ENCODE results near the gene NMBR.
"Not testable (repeated sequence)": the region's sequence is repeated elsewhere in the genome, so short reads cannot be mapped to it uniquely, and the experiment has no call there.

The NMBR gene

DNA sequence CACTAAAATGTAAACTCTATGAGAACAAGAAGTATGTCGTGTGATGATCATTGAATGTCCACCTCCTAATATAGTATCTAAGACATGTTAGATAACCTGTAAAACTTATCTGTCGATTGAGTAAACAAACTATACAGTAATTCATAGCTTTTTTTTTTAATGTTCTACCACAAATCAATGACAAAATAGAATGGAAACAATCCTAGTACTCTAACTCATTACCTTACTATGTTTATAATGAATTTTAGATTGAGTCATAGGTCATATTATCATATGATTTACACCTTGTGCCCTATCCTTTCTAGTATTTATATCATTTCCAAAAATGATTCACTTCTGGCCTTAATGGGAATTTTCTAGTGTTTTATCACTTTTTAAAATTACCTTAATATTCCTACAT is 6.3 kb upstream of the NMBR start:
- Histone ChIP-seq H3K4me3 (ENCODE audit: low read depth, low read length) (no peak overlapping the region), H3K27me3 (ENCODE audit: insufficient read depth, low read depth, severe bottlenecking) (no peaks in the 10 kb centered on the region), H3K27ac (no peak overlapping the region), H3K9me3 (ENCODE audit: severe bottlenecking) (no peaks in the 10 kb centered on the region), H3K36me3 (peaks cover 5% of the 10 kb centered on the region)
- TF ChIP-seq, protein P1, sequence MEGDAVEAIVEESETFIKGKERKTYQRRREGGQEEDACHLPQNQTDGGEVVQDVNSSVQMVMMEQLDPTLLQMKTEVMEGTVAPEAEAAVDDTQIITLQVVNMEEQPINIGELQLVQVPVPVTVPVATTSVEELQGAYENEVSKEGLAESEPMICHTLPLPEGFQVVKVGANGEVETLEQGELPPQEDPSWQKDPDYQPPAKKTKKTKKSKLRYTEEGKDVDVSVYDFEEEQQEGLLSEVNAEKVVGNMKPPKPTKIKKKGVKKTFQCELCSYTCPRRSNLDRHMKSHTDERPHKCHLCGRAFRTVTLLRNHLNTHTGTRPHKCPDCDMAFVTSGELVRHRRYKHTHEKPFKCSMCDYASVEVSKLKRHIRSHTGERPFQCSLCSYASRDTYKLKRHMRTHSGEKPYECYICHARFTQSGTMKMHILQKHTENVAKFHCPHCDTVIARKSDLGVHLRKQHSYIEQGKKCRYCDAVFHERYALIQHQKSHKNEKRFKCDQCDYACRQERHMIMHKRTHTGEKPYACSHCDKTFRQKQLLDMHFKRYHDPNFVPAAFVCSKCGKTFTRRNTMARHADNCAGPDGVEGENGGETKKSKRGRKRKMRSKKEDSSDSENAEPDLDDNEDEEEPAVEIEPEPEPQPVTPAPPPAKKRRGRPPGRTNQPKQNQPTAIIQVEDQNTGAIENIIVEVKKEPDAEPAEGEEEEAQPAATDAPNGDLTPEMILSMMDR (IDR thresholded peaks at IDR 0.05; ENCODE audit: low read depth, low read length) = no peak
- no peak for DNase-seq

DNA sequence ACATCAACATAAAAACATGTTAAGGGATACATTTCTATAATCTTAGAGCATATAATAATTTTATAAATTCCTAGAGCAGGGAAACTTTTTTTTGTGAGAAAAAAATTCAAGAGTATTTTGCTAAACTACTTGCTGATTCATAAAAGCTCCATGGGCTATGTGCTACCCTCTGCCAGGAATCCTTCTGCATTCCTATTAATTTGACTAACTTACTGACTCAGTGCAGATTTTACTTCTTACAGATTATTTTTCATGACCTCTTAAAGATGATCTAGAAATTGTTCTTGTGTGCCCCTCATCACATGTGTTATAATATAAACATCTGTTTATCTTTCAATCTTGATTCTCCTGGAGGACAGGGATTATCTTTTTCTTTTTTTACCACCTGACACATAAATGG is 5.8 kb upstream of the NMBR start:
- no peaks in the 10 kb centered on the region for H3K27me3 ChIP-seq (ENCODE audit: insufficient read depth, low read depth, severe bottlenecking)
- H3K9me3 ChIP-seq (ENCODE audit: severe bottlenecking) = no peaks in the 10 kb centered on the region
- H3K36me3 ChIP-seq = peaks cover 5% of the 10 kb centered on the region
- no peak for DNase-seq
- TF ChIP-seq, protein P1 (IDR thresholded peaks at IDR 0.05; ENCODE audit: low read depth, low read length) = no peak
- H3K27ac ChIP-seq = no peak overlapping the region
- H3K4me3 ChIP-seq (ENCODE audit: low read depth, low read length) = no peak overlapping the region

DNA sequence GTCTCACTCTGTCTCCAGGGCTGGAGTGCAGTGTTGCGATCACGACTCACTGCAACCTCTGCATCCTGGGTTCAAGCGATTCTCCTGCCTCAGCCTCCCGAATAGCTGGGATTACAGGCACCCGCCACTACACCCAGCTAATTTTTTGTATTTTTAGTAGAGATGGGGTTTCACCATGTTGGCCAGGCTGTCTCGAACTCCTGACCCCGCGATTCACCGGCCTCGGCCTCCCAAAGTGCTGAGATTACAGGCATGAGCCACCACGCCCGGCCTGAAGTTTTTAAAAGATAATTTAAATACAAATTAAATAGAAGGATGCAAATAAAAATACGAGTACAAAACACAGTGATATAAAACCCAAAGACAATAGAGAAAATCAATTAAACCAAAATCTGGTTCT is 5.4 kb downstream of the NMBR start:
- H3K4me3 ChIP-seq (ENCODE audit: low read depth, low read length); H3K27ac ChIP-seq; H3K27me3 ChIP-seq (ENCODE audit: insufficient read depth, low read depth, severe bottlenecking); DNase-seq; H3K9me3 ChIP-seq (ENCODE audit: severe bottlenecking); H3K36me3 ChIP-seq: not testable (repeated sequence)

DNA sequence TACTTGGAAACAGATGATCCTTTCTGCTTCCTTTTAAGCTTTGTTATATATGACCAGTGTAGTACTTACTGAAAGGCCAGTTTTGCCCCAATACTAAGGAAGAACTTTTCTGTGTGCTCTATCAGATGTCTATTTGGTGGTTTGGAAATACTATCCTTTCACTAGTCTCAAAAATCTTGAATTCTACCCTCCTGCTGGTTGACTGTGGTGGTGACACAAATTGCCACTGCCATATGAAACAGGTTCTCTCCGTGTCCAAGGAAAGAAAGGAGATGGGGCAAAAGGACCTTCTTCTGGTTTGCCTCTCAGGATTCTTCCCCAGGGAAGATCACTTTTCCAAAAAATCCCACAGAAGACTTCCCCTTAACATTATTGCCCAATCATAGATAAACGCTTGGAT is 8.0 kb downstream of the NMBR start:
- no peaks in the 10 kb centered on the region for H3K36me3 ChIP-seq
- H3K27ac ChIP-seq = no peak overlapping the region
- no peak overlapping the region for H3K4me3 ChIP-seq (ENCODE audit: low read depth, low read length)
- TF ChIP-seq, protein P1 (IDR thresholded peaks at IDR 0.05; ENCODE audit: low read depth, low read length) = no peak
- DNase-seq = no peak
- no peaks in the 10 kb centered on the region for H3K9me3 ChIP-seq (ENCODE audit: severe bottlenecking)
- no peaks in the 10 kb centered on the region for H3K27me3 ChIP-seq (ENCODE audit: insufficient read depth, low read depth, severe bottlenecking)

DNA sequence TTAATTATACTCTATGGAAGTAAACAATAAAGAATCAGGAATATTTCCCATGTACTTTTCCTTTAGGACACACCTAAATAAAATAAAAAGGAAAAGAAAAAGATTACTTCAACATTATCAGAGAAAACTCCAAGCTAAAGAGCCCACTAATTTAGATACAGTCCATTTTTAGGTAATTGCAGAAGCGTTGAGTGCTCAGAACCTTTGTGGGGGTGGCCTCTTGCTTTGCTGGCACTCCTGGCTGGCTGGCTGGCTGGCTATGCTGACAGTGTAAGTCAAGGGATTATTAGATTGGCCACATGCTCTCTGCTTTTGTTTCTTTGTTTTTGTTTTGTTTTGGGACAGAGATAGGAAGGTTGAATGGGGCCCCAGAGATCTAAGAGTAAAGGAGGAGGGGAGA is 14.3 kb downstream of the NMBR start, which contains the start of gene GJE1:
GJE1 (plus strand) TSS at position 301 of the 400 bp plus-strand sequence. CDS start 234 bp downstream, outside the sequence.
- Histone ChIP-seq H3K36me3 (no peaks in the 10 kb centered on the region), H3K9me3 (ENCODE audit: severe bottlenecking) (no peaks in the 10 kb centered on the region), H3K27ac (no peak within 1 kb of the TSS), H3K4me3 (ENCODE audit: low read depth, low read length) (no peak within 1 kb of the TSS), H3K27me3 (ENCODE audit: insufficient read depth, low read depth, severe bottlenecking) (no peaks in the 10 kb centered on the region)
- no peak for DNase-seq
- TF ChIP-seq, protein P1 (IDR thresholded peaks at IDR 0.05; ENCODE audit: low read depth, low read length) = no peak

DNA sequence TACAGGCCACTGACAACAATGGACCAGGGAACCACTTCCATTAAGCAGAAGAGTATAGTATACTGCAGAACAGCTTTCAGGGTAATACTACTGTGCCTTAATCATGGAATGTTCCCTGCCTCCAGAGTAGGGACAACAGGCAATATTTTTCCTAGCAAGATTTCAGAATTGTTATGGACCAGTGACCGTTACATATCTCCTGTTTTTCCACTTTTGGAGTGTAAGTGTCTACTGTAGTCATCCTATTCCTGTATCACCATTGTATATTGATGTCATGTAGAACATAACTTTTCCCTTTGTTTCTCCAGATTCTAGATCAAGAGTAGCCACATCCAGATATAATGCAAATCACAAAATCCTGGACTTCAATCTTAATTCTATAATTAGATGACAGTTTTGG is 16.1 kb downstream of the NMBR start:
- H3K27me3 ChIP-seq (ENCODE audit: insufficient read depth, low read depth, severe bottlenecking) = no peaks in the 10 kb centered on the region
- no peaks in the 10 kb centered on the region for H3K9me3 ChIP-seq (ENCODE audit: severe bottlenecking)
- H3K27ac ChIP-seq = no peak overlapping the region
- no peak for DNase-seq
- no peaks in the 10 kb centered on the region for H3K36me3 ChIP-seq
- H3K4me3 ChIP-seq (ENCODE audit: low read depth, low read length) = no peak overlapping the region
- TF ChIP-seq, protein P1 (IDR thresholded peaks at IDR 0.05; ENCODE audit: low read depth, low read length) = no peak

Data from WERI-Rb-1 (cell line).